ENCODE data around the gene PARM1.

DNA sequence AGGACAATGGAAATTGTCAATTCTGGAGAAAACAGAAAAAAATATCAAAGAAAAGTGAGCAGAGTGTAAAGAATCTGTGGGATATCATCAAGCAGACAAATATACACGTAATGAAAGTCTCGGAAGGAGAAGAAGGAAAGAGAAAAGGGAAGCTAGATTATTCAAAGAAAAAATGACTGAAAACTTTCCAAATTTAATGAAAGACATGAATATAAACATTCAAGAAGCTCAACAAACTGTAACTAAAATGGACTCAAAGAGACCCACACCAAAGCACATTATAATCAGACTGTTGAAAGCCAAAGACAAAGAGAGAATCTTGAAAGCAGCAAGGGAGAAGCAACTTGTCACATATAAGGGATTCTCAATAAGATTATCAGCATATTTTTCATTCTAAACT lies 28.3 kb downstream of the PARM1 start:
- TF ChIP-seq, protein P1, sequence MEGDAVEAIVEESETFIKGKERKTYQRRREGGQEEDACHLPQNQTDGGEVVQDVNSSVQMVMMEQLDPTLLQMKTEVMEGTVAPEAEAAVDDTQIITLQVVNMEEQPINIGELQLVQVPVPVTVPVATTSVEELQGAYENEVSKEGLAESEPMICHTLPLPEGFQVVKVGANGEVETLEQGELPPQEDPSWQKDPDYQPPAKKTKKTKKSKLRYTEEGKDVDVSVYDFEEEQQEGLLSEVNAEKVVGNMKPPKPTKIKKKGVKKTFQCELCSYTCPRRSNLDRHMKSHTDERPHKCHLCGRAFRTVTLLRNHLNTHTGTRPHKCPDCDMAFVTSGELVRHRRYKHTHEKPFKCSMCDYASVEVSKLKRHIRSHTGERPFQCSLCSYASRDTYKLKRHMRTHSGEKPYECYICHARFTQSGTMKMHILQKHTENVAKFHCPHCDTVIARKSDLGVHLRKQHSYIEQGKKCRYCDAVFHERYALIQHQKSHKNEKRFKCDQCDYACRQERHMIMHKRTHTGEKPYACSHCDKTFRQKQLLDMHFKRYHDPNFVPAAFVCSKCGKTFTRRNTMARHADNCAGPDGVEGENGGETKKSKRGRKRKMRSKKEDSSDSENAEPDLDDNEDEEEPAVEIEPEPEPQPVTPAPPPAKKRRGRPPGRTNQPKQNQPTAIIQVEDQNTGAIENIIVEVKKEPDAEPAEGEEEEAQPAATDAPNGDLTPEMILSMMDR (IDR thresholded peaks at IDR 0.05; ENCODE audit: low read length): no peak
- no peak for TF ChIP-seq EZH2 (IDR thresholded peaks at IDR 0.05; ENCODE audit: borderline replicate concordance, low read length)

All from OCI-LY1 (cell line).